GM23338 (cell line): Measurements from ENCODE around the gene MINDY4. TPM values are rescaled to one million over a fixed set of nuclear protein-coding genes. Genes with fewer than 3 reads are reported as not detected.

ENCODE experiments used
- ATAC-seq: fragments of 200-7000 bp; cut with Tn5 transposase; 3 replicates; pipeline ENCODE4 v1.9.1; 2020
- DNase-seq: peaks from one replicate; pipeline ENCODE4 v3.0.0-alpha.2; 2015; ENCODE audit warnings: low spot score
- H2AFZ ChIP-seq: fragments of 200-600 bp; sonication (generic); 2 replicates; pipeline ENCODE4 v1.8.0; 2016; ENCODE audit warnings: antibody characterized with exemption, mild to moderate bottlenecking, moderate library complexity
- H3F3A ChIP-seq: fragments of 200-600 bp; sonication (generic); replicated peaks from 2 replicates; pipeline ENCODE4 v1.8.0; 2017; ENCODE audit warnings: antibody characterized with exemption, mixed run types, low read depth
- H3K27ac ChIP-seq: fragments of 200-600 bp; sonication (generic); 2 replicates; pipeline ENCODE4 v1.6.1; 2016; ENCODE audit warnings: low read depth
- H3K27me3 ChIP-seq: fragments of 200-600 bp; sonication (generic); 2 replicates; pipeline ENCODE4 v1.8.0; 2016; ENCODE audit warnings: mild to moderate bottlenecking, mixed run types, moderate library complexity; ENCODE audit not compliant: insufficient read depth
- H3K36me3 ChIP-seq: fragments of 200-600 bp; sonication (generic); 2 replicates; pipeline ENCODE4 v1.8.0; 2016; ENCODE audit warnings: mild to moderate bottlenecking; ENCODE audit not compliant: insufficient read depth
- H3K4me1 ChIP-seq: fragments of 200-600 bp; sonication (generic); 2 replicates; pipeline ENCODE4 v1.8.0; 2016; ENCODE audit warnings: mild to moderate bottlenecking, moderate library complexity; ENCODE audit not compliant: insufficient read depth
- H3K4me2 ChIP-seq: fragments of 200-600 bp; sonication (generic); 2 replicates; pipeline ENCODE4 v1.7.1; 2017; ENCODE audit warnings: mixed run types
- H3K4me3 ChIP-seq: fragments of 200-600 bp; sonication (generic); 2 replicates; pipeline ENCODE4 v1.6.1; 2016; ENCODE audit warnings: mixed run types
- H3K79me2 ChIP-seq: fragments of 200-600 bp; sonication (generic); replicated peaks from 2 replicates; pipeline ENCODE4 v1.8.0; 2017; ENCODE audit warnings: mild to moderate bottlenecking; ENCODE audit not compliant: insufficient read depth
- H3K9me2 ChIP-seq: fragments of 200-600 bp; sonication (generic); 2 replicates; pipeline ENCODE4 v1.8.0; 2017; ENCODE audit not compliant: insufficient read depth
- H4K20me1 ChIP-seq: fragments of 200-600 bp; sonication (generic); replicated peaks from 2 replicates; pipeline ENCODE4 v1.8.0; 2017; ENCODE audit warnings: mild to moderate bottlenecking; ENCODE audit not compliant: insufficient read depth
- H3K27ac Mint-ChIP-seq: 2 replicates; pipeline ENCODE4 v1.8.0; 2020; ENCODE audit warnings: inconsistent platforms, mild to moderate bottlenecking, moderate library complexity, mixed read lengths
- H3K27me3 Mint-ChIP-seq: 3 replicates; pipeline ENCODE4 v1.8.0; 2022; ENCODE audit warnings: low read depth, mild to moderate bottlenecking, moderate library complexity, mixed read lengths, inconsistent platforms; ENCODE audit not compliant: insufficient read depth, poor library complexity
- H3K36me3 Mint-ChIP-seq: 3 replicates; pipeline ENCODE4 v1.8.0; 2021; ENCODE audit warnings: low read depth, mild to moderate bottlenecking, inconsistent platforms, moderate library complexity, mixed read lengths
- H3K4me1 Mint-ChIP-seq: 3 replicates; pipeline ENCODE4 v1.8.0; 2020; ENCODE audit warnings: mild to moderate bottlenecking, inconsistent platforms, mixed read lengths
- H3K4me3 Mint-ChIP-seq: 3 replicates; pipeline ENCODE4 v1.8.0; 2021; ENCODE audit warnings: moderate library complexity, mild to moderate bottlenecking, inconsistent platforms, mixed read lengths
- H3K9me3 Mint-ChIP-seq: 3 replicates; pipeline ENCODE4 v1.8.0; 2020; ENCODE audit warnings: moderate library complexity, mild to moderate bottlenecking, inconsistent platforms, mixed read lengths
- CREB1 ChIP-seq: fragments of 250-450 bp; sonication (Bioruptor Pico); IDR thresholded peaks from 2 replicates; pipeline ENCODE4 v1.5.0; 2020; ENCODE audit warnings: low read depth, mild to moderate bottlenecking, moderate library complexity
- EZH2 ChIP-seq: fragments of 200-600 bp; sonication (generic); IDR thresholded peaks from one replicate; pipeline ENCODE4 v1.8.0; 2017; ENCODE audit warnings: antibody characterized with exemption, mild to moderate bottlenecking, low read depth; ENCODE audit not compliant: unreplicated experiment
- EZH2phosphoT487 ChIP-seq: fragments of 200-600 bp; sonication (generic); IDR thresholded peaks from one replicate; pipeline ENCODE4 v1.8.1; 2018; ENCODE audit warnings: antibody characterized with exemption; ENCODE audit not compliant: unreplicated experiment
- NANOG ChIP-seq: IDR thresholded peaks from 2 replicates; pipeline ENCODE4 v1.6.1; 2016; ENCODE audit warnings: antibody characterized with exemption, borderline replicate concordance
- POLR2AphosphoS5 ChIP-seq: IDR thresholded peaks from 2 replicates; pipeline ENCODE4 v1.6.1; 2016; ENCODE audit warnings: antibody characterized with exemption, low read depth
- ZNF114 ChIP-seq: fragments of 250-450 bp; sonication (Bioruptor Pico); IDR thresholded peaks from 2 replicates; pipeline ENCODE4 v1.5.0; 2020; ENCODE audit warnings: mild to moderate bottlenecking, moderate library complexity
- ZNF331 ChIP-seq: fragments of 250-450 bp; sonication (Bioruptor Pico); IDR thresholded peaks from 2 replicates; pipeline ENCODE4 v1.5.0; 2020; ENCODE audit warnings: low read depth, mild to moderate bottlenecking, moderate library complexity
- polyA plus RNA-seq: library from polyadenylated mRNA; unstranded; fragments of >200 nt; fragmentation: Nextera tagmentation; extraction: Ambion mirVana; gene quantifications from 2 replicates; pipeline ENCODE4 v1.2.1, GENCODE V29; 2016
- total RNA-seq: library from RNA; depleted of rRNA; stranded (reverse); fragments of >200 nt; shearing (Covaris generic); gene quantifications from 2 replicates; pipeline ENCODE4 v1.2.3, GENCODE V29; 2014
- TF ChIP-seq, protein P1 (sequence below): fragments of 250-450 bp; sonication (Bioruptor Pico); IDR thresholded peaks from 2 replicates; pipeline ENCODE4 v1.5.0; 2020; ENCODE audit warnings: mild to moderate bottlenecking, moderate library complexity
- TF ChIP-seq, protein P2 (sequence below): IDR thresholded peaks from 2 replicates; pipeline ENCODE4 v1.6.1; 2016; ENCODE audit warnings: antibody characterized with exemption
- TF ChIP-seq, protein P3 (sequence below): IDR thresholded peaks from one replicate; pipeline ENCODE4 v1.6.1; 2018; ENCODE audit warnings: antibody characterized with exemption; ENCODE audit not compliant: unreplicated experiment

The MINDY4 gene
- total and polyA plus RNA-seq, 2 experiments from 2014 or later = 1.7 to 4.4 TPM

DNA sequence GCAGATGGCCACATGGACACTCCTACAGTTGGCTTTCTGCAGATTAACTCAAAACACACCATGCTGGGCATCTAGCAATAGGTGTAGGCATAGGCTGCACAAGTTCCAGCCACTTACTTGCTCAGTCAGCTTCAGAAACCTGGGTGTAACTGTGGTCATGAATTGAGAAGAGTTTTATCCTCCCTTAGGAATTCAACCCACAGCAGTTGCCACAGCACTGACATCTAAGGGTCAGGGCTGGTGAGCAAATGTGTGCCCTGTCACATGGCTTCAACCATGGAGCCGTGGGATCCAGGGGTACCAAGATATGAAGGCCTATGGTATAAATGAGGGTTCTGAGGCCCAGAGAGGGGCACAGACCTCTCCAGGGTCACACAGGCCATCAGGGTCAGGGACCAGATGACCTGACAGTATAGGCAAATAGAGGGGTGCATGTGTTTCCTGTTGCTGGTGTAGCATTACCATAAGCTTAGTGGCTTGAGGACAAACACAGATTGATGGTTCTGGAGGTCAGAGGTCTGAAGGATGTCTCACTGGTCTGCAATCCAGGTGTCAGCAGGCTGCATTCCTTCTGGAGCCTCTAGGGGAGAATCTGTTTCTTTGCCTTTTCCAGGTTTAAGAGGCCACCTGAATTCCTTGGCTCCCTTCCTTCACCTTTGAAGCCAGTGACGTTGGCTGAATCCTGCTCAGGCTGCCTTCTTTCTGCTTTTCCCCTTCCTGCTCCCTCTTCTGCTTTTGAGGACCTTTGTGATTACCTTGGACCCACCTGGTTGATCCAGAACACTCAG is 24.1 kb downstream of the MINDY4 start (continued):
- TF ChIP-seq, protein P1, sequence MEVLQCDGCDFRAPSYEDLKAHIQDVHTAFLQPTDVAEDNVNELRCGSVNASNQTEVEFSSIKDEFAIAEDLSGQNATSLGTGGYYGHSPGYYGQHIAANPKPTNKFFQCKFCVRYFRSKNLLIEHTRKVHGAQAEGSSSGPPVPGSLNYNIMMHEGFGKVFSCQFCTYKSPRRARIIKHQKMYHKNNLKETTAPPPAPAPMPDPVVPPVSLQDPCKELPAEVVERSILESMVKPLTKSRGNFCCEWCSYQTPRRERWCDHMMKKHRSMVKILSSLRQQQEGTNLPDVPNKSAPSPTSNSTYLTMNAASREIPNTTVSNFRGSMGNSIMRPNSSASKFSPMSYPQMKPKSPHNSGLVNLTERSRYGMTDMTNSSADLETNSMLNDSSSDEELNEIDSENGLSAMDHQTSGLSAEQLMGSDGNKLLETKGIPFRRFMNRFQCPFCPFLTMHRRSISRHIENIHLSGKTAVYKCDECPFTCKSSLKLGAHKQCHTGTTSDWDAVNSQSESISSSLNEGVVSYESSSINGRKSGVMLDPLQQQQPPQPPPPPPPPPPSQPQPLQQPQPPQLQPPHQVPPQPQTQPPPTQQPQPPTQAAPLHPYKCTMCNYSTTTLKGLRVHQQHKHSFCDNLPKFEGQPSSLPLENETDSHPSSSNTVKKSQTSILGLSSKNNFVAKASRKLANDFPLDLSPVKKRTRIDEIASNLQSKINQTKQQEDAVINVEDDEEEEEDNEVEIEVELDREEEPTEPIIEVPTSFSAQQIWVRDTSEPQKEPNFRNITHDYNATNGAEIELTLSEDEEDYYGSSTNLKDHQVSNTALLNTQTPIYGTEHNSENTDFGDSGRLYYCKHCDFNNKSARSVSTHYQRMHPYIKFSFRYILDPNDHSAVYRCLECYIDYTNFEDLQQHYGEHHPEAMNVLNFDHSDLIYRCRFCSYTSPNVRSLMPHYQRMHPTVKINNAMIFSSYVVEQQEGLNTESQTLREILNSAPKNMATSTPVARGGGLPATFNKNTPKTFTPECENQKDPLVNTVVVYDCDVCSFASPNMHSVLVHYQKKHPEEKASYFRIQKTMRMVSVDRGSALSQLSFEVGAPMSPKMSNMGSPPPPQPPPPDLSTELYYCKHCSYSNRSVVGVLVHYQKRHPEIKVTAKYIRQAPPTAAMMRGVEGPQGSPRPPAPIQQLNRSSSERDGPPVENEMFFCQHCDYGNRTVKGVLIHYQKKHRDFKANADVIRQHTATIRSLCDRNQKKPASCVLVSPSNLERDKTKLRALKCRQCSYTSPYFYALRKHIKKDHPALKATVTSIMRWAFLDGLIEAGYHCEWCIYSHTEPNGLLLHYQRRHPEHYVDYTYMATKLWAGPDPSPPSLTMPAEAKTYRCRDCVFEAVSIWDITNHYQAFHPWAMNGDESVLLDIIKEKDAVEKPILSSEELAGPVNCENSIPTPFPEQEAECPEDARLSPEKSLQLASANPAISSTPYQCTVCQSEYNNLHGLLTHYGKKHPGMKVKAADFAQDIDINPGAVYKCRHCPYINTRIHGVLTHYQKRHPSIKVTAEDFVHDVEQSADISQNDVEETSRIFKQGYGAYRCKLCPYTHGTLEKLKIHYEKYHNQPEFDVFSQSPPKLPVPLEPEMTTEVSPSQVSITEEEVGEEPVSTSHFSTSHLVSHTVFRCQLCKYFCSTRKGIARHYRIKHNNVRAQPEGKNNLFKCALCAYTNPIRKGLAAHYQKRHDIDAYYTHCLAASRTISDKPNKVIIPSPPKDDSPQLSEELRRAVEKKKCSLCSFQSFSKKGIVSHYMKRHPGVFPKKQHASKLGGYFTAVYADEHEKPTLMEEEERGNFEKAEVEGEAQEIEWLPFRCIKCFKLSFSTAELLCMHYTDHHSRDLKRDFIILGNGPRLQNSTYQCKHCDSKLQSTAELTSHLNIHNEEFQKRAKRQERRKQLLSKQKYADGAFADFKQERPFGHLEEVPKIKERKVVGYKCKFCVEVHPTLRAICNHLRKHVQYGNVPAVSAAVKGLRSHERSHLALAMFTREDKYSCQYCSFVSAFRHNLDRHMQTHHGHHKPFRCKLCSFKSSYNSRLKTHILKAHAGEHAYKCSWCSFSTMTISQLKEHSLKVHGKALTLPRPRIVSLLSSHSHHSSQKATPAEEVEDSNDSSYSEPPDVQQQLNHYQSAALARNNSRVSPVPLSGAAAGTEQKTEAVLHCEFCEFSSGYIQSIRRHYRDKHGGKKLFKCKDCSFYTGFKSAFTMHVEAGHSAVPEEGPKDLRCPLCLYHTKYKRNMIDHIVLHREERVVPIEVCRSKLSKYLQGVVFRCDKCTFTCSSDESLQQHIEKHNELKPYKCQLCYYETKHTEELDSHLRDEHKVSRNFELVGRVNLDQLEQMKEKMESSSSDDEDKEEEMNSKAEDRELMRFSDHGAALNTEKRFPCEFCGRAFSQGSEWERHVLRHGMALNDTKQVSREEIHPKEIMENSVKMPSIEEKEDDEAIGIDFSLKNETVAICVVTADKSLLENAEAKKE (CRISPR knock-in tag) = no peak
- no peak for TF ChIP-seq EZH2phosphoT487
- TF ChIP-seq POLR2AphosphoS5 = no peak
- no peak for TF ChIP-seq CREB1 (CRISPR knock-in tag)
- TF ChIP-seq, protein P2, sequence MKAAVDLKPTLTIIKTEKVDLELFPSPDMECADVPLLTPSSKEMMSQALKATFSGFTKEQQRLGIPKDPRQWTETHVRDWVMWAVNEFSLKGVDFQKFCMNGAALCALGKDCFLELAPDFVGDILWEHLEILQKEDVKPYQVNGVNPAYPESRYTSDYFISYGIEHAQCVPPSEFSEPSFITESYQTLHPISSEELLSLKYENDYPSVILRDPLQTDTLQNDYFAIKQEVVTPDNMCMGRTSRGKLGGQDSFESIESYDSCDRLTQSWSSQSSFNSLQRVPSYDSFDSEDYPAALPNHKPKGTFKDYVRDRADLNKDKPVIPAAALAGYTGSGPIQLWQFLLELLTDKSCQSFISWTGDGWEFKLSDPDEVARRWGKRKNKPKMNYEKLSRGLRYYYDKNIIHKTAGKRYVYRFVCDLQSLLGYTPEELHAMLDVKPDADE = no peak
- no peak for TF ChIP-seq ZNF114 (CRISPR knock-in tag)

DNA sequence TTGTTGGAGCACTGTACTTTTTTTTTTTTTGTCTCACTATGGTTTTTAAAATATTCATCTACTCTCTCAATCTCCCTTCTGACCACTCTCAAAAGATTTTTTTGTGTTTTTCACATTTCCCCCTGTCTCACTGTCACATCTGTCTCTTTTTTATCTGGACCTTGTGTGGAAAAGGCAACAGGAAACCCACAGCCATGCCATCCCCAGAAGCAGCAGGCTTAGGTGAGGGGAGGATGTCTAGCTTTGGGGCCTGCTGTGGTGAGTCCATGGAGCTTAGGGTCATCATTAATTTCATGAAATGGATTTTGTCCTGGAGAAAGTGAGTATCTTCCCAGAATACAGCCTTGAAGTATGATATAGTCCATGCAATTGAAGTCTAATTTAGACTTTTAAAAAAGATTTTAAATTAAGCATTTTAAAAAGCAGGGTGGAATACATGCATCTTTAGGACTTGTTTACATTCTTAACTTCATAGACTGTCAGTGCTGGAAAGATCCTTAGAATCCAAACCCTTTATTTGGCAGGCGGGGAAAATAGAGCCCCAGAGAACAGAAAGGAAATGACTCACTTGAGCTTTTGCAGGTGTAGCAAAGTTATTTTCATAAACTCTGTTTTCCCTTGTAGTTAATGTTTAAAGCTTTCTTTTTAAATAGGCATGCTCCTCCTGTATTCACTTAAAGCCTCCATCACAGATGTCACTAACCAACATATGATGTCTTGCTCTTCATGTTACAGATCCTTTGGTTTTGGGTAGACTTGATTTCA is 25.1 kb downstream of the MINDY4 start:
- Histone ChIP-seq H3K79me2 (no peaks in the 10 kb centered on the region), H3K27me3 (no peaks in the 10 kb centered on the region), H3K9me2 (no peaks in the 10 kb centered on the region), H3K4me1 (no peaks in the 10 kb centered on the region), H3K27ac (no peak overlapping the region), H3K4me2 (no peak overlapping the region), H3K4me3 (no peak overlapping the region), H3F3A (no peaks in the 10 kb centered on the region), H3K36me3 (no peaks in the 10 kb centered on the region), H2AFZ (no peak overlapping the region), H4K20me1 (no peaks in the 10 kb centered on the region)
- no peak for ATAC-seq
- Mint-ChIP-seq H3K27ac (no peak overlapping the region), H3K4me1 (peaks cover 13% of the 10 kb centered on the region), H3K36me3 (no peaks in the 10 kb centered on the region), H3K4me3 (no peak overlapping the region), H3K27me3 (peaks cover 4% of the 10 kb centered on the region), H3K9me3 (no peaks in the 10 kb centered on the region)
- no peak for DNase-seq
- TF ChIP-seq, protein P2 = no peak
- TF ChIP-seq EZH2 (no peak), POLR2AphosphoS5 (no peak), NANOG (no peak), ZNF331 (CRISPR knock-in tag) (no peak), EZH2phosphoT487 (no peak)
- TF ChIP-seq, protein P3, sequence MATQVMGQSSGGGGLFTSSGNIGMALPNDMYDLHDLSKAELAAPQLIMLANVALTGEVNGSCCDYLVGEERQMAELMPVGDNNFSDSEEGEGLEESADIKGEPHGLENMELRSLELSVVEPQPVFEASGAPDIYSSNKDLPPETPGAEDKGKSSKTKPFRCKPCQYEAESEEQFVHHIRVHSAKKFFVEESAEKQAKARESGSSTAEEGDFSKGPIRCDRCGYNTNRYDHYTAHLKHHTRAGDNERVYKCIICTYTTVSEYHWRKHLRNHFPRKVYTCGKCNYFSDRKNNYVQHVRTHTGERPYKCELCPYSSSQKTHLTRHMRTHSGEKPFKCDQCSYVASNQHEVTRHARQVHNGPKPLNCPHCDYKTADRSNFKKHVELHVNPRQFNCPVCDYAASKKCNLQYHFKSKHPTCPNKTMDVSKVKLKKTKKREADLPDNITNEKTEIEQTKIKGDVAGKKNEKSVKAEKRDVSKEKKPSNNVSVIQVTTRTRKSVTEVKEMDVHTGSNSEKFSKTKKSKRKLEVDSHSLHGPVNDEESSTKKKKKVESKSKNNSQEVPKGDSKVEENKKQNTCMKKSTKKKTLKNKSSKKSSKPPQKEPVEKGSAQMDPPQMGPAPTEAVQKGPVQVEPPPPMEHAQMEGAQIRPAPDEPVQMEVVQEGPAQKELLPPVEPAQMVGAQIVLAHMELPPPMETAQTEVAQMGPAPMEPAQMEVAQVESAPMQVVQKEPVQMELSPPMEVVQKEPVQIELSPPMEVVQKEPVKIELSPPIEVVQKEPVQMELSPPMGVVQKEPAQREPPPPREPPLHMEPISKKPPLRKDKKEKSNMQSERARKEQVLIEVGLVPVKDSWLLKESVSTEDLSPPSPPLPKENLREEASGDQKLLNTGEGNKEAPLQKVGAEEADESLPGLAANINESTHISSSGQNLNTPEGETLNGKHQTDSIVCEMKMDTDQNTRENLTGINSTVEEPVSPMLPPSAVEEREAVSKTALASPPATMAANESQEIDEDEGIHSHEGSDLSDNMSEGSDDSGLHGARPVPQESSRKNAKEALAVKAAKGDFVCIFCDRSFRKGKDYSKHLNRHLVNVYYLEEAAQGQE = no peak
